ENCODE data around the gene MACROD2. TPM values are rescaled to one million over a fixed set of nuclear protein-coding genes. Genes with fewer than 3 reads are reported as not detected.
"Not testable (repeated sequence)": the region's sequence is repeated elsewhere in the genome, so short reads cannot be mapped to it uniquely, and the experiment has no call there.

The MACROD2 gene
- total RNA-seq, 4 donors from 2014 or later: 10.0 to 24.0 (median 17.0) TPM

- TF ChIP-seq POLR2A (IDR thresholded peaks at IDR 0.05): no peak
- TF ChIP-seq, protein P1, sequence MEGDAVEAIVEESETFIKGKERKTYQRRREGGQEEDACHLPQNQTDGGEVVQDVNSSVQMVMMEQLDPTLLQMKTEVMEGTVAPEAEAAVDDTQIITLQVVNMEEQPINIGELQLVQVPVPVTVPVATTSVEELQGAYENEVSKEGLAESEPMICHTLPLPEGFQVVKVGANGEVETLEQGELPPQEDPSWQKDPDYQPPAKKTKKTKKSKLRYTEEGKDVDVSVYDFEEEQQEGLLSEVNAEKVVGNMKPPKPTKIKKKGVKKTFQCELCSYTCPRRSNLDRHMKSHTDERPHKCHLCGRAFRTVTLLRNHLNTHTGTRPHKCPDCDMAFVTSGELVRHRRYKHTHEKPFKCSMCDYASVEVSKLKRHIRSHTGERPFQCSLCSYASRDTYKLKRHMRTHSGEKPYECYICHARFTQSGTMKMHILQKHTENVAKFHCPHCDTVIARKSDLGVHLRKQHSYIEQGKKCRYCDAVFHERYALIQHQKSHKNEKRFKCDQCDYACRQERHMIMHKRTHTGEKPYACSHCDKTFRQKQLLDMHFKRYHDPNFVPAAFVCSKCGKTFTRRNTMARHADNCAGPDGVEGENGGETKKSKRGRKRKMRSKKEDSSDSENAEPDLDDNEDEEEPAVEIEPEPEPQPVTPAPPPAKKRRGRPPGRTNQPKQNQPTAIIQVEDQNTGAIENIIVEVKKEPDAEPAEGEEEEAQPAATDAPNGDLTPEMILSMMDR (IDR thresholded peaks at IDR 0.05): no peak
- no peak for DNase-seq (ENCODE audit: low spot score in 2 of 2)
- H3K4me3 ChIP-seq (ENCODE audit: low read depth, poor library complexity, severe bottlenecking): no peak overlapping the region
- intact Hi-C loops (cut with DNase I; ENCODE audit: low total_unique reads): no loop called here
- WGBS, 2 donors: 94 to 95% methylated on average over 4 of the region's 4 CpGs
These were observed 10.7 kb downstream of the MACROD2 start for GRCh38 chr20:14005996-14006395.

DNA sequence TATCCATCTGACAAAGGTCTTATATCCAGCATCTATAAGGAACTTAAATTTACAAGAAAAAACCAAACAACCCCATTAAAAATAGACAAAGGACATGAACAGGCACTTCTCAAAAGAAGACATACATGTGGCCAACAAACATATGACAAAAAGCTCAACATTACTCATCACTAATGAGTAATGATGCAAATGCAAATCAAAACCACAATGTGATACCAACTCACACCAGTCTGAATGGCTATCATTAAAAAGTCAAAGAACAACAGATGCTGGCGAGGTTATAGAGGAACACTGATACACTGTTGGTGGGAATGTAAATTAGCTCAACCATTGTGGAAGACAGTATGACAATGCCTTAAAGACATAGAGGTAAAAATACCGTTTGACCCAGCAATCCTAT is 13.9 kb downstream of the MACROD2 start:
- intact Hi-C loops (cut with DNase I; ENCODE audit: low total_unique reads): no loop called here
- TF ChIP-seq POLR2A (IDR thresholded peaks at IDR 0.05): no peak
- TF ChIP-seq, protein P1 (IDR thresholded peaks at IDR 0.05): no peak
- DNase-seq (ENCODE audit: low spot score in 2 of 2): no peak
- WGBS, 2 donors: 68 to 81% methylated on average over 2 of the region's 2 CpGs
- H3K4me3 ChIP-seq (ENCODE audit: low read depth, poor library complexity, severe bottlenecking): no peak overlapping the region

DNA sequence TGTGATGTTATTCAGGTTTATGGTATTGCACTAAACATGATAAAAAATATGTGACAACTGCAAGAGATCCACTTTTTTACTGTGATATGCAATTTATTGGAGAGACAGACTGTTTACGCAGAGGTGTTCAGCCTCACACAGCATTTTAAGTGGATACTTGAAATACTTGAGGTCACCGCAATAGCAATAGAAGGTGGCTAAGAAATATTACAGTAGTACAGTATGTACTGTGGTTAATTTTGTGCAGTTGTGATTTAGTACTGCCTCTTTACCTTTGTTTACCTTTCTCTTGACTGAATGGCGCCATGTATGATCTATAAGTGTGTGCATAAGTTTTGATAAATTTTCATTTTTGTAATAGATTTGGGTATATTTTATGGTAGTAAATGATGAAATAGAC is 17.4 kb downstream of the MACROD2 start:
- no peak for DNase-seq (ENCODE audit: low spot score in 2 of 2)
- WGBS, 2 donors: 96 to 97% methylated on average over 3 of the region's 3 CpGs
- intact Hi-C loops (cut with DNase I; ENCODE audit: low total_unique reads): no loop called here
- H3K4me3 ChIP-seq (ENCODE audit: low read depth, poor library complexity, severe bottlenecking): no peak overlapping the region
- TF ChIP-seq, protein P1 (IDR thresholded peaks at IDR 0.05): no peak
- no peak for TF ChIP-seq POLR2A (IDR thresholded peaks at IDR 0.05)

DNA sequence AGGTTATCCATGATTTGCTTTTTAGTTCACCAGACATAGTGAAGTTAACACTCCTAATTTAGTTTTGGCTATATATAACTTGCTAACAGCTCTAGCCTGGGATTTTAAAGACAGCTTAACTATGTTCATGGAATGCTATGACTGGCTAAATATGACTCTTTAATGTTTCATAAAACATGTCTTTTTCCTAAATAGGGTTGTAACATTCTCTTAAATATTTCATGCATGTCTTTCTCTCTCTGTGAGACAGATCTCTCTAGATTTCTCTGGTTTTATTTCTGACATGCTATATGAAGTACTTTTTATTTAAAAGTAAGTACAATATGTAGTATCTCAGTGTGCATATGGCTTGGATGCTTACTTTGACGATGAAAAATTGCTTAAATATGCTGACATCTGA is 35.7 kb downstream of the MACROD2 start:
- intact Hi-C loops (cut with DNase I; ENCODE audit: low total_unique reads): no loop called here
- no peak for DNase-seq (ENCODE audit: low spot score in 2 of 2)
- 79 to 80% methylated on average over 1 of the region's 1 CpG for WGBS, 2 donors
- TF ChIP-seq, protein P1 (IDR thresholded peaks at IDR 0.05): no peak
- TF ChIP-seq POLR2A (IDR thresholded peaks at IDR 0.05): no peak
- H3K4me3 ChIP-seq (ENCODE audit: low read depth, poor library complexity, severe bottlenecking): no peak overlapping the region

DNA sequence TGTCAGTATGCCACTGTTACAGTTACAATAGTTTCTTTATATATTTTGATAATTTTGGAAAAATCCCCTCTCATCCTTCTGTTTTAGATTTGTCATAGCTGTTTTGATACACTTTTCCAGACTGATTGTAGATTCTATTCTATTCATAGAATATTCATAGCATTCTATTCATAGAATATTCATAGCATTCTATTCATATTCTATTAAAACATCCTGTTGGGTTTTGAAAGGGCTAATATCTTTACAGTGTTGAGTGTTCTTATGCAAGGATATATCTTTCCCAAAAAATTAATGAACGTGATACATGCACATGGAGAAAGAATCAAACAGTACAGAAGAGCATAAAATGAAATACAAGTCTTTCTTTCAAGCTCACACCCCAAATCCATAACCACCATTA is 38.0 kb downstream of the MACROD2 start:
- DNase-seq (ENCODE audit: low spot score in 2 of 2): no peak
- intact Hi-C loops (cut with DNase I; ENCODE audit: low total_unique reads): no loop called here
- WGBS, 2 donors: 79 to 80% methylated on average over 1 of the region's 1 CpG
- TF ChIP-seq, protein P1 (IDR thresholded peaks at IDR 0.05): no peak
- TF ChIP-seq POLR2A (IDR thresholded peaks at IDR 0.05): no peak
- H3K4me3 ChIP-seq (ENCODE audit: low read depth, poor library complexity, severe bottlenecking): no peak overlapping the region

GRCh38 chr20:14036567-14036966 is 41.3 kb downstream of the MACROD2 start:
- H3K4me3 ChIP-seq (ENCODE audit: low read depth, poor library complexity, severe bottlenecking): no peak overlapping the region
- DNase-seq (ENCODE audit: low spot score in 2 of 2): no peak
- 94% methylated on average over 7 of the region's 7 CpGs for WGBS, 2 donors
- TF ChIP-seq, protein P1 (IDR thresholded peaks at IDR 0.05): no peak
- TF ChIP-seq POLR2A (IDR thresholded peaks at IDR 0.05): no peak
- intact Hi-C loops (cut with DNase I; ENCODE audit: low total_unique reads): no loop called here

GRCh38 chr20:14044712-14045276 is 49.5 kb downstream of the MACROD2 start:
- DNase-seq (ENCODE audit: low spot score in 2 of 2); H3K4me3 ChIP-seq (ENCODE audit: low read depth, poor library complexity, severe bottlenecking); intact Hi-C loops (cut with DNase I; ENCODE audit: low total_unique reads): not testable (repeated sequence)
- 98% methylated on average over 15 to 17 of the region's 28 CpGs for WGBS, 2 donors
